DOHH2 (cell line): Measurements from ENCODE around the gene BOK.

Experiments
- CTCF ChIP-seq: fragments of 200-600 bp; sonication (generic); IDR thresholded peaks from one replicate; pipeline ENCODE4 v1.5.1; 2014; ENCODE audit warnings: antibody characterized with exemption, mild to moderate bottlenecking, low read depth, low read length; ENCODE audit not compliant: poor library complexity, severe bottlenecking
- EZH2phosphoT487 ChIP-seq: fragments of 200-600 bp; sonication (generic); IDR thresholded peaks from 2 replicates; pipeline ENCODE4 v1.6.1; 2017; ENCODE audit warnings: borderline replicate concordance, mild to moderate bottlenecking, antibody characterized with exemption, low read length, moderate library complexity, mixed read lengths

- TF ChIP-seq CTCF: no peak
- TF ChIP-seq EZH2phosphoT487: no peak
Measured at GRCh38 chr2:241607162-241607885, 48.8 kb downstream of the BOK start.
